ENCODE results near the gene ZFAND4.
"Not testable (repeated sequence)": the region's sequence is repeated elsewhere in the genome, so short reads cannot be mapped to it uniquely, and the experiment has no call there.

The ZFAND4 gene

GRCh38 chr10:45594276-45595157 lies 78.1 kb downstream of the ZFAND4 start:
- FAIRE-seq (peak; percentile 92), DNase-seq (ENCODE audit: extremely low spot score, insufficient read length, low read depth) (peak; percentile 92)

GRCh38 chr10:45593938-45594275 lies 78.7 kb downstream of the ZFAND4 start:
- DNase-seq (ENCODE audit: extremely low spot score, insufficient read length, low read depth), result no peak
- FAIRE-seq, result no peak

GRCh38 chr10:45592926-45593325 lies 79.6 kb downstream of the ZFAND4 start:
- FAIRE-seq (no peak), DNase-seq (ENCODE audit: extremely low spot score, insufficient read length, low read depth) (no peak)

- FAIRE-seq (no peak), DNase-seq (ENCODE audit: extremely low spot score, insufficient read length, low read depth) (no peak)
Measured at GRCh38 chr10:45592432-45592831, 80.1 kb downstream of the ZFAND4 start.

- no peak for FAIRE-seq
Measured at GRCh38 chr10:45591280-45591679, 81.3 kb downstream of the ZFAND4 start.

GRCh38 chr10:45589868-45590267 lies 82.7 kb downstream of the ZFAND4 start:
- DNase-seq (ENCODE audit: extremely low spot score, insufficient read length, low read depth) (no peak), FAIRE-seq (no peak)

More at GRCh38 chr10:45591280-45591679, 81.3 kb downstream of the ZFAND4 start:
- no peak for DNase-seq (ENCODE audit: extremely low spot score, insufficient read length, low read depth)

GRCh38 chr10:45589009-45589408 lies 83.6 kb downstream of the ZFAND4 start:
- FAIRE-seq (no peak), DNase-seq (ENCODE audit: extremely low spot score, insufficient read length, low read depth) (no peak)

- FAIRE-seq (no peak), DNase-seq (ENCODE audit: extremely low spot score, insufficient read length, low read depth) (no peak)
Measured at GRCh38 chr10:45586028-45586824, 86.3 kb downstream of the ZFAND4 start.

- DNase-seq (ENCODE audit: extremely low spot score, insufficient read length, low read depth) (no peak), FAIRE-seq (no peak)
Measured at GRCh38 chr10:45585131-45585530, 87.4 kb downstream of the ZFAND4 start.

- FAIRE-seq (no peak), DNase-seq (ENCODE audit: extremely low spot score, insufficient read length, low read depth) (no peak)
Measured at GRCh38 chr10:45582386-45582781, 90.2 kb downstream of the ZFAND4 start.

GRCh38 chr10:45581582-45582385 lies 90.8 kb downstream of the ZFAND4 start:
- no peak for DNase-seq (ENCODE audit: extremely low spot score, insufficient read length, low read depth)
- FAIRE-seq, result peak; percentile 15

- no peak for FAIRE-seq
- DNase-seq (ENCODE audit: extremely low spot score, insufficient read length, low read depth), result no peak
Measured at GRCh38 chr10:45581216-45581549, 91.4 kb downstream of the ZFAND4 start.

GRCh38 chr10:45580371-45581215 lies 92.0 kb downstream of the ZFAND4 start:
- peak; percentile 64 for FAIRE-seq
- peak; percentile 20 for DNase-seq (ENCODE audit: extremely low spot score, insufficient read length, low read depth)

- DNase-seq (ENCODE audit: extremely low spot score, insufficient read length, low read depth) (no peak), FAIRE-seq (no peak)
Measured at GRCh38 chr10:45578384-45578971, 94.1 kb downstream of the ZFAND4 start.

- FAIRE-seq (no peak), DNase-seq (ENCODE audit: extremely low spot score, insufficient read length, low read depth) (no peak)
Measured at GRCh38 chr10:45575966-45576597, 96.5 kb downstream of the ZFAND4 start.

GRCh38 chr10:45575032-45575761 lies 97.4 kb downstream of the ZFAND4 start:
- FAIRE-seq; DNase-seq (ENCODE audit: extremely low spot score, insufficient read length, low read depth): not testable (repeated sequence)

- FAIRE-seq, result no peak
- no peak for DNase-seq (ENCODE audit: extremely low spot score, insufficient read length, low read depth)
Measured at GRCh38 chr10:45569471-45569870, 103.1 kb downstream of the ZFAND4 start.

- FAIRE-seq, result no peak
- no peak for DNase-seq (ENCODE audit: extremely low spot score, insufficient read length, low read depth)
Measured at GRCh38 chr10:45566415-45566814, 106.2 kb downstream of the ZFAND4 start.
